Immature natural killer cell (primary cell): ENCODE data around the gene CABLES1. TPM values are rescaled to one million over a fixed set of nuclear protein-coding genes. Genes with fewer than 3 reads are reported as not detected.
A peak's percentile ranks its signal among the peaks of the same experiment; 100 is the strongest.

Source experiments
- DNase-seq, 3 donors: peaks; one replicate each; pipeline ENCODE4 v3.0.0; 2022; ENCODE audit warnings: mixed read lengths in 1 of 3
- H3K27ac Mint-ChIP-seq, 6 donors: one replicate each; pipeline ENCODE4 v1.8.0; 2020; ENCODE audit warnings: mixed read lengths in 6 of 6, mild to moderate bottlenecking in 5 of 6, inconsistent platforms in 4 of 6, moderate library complexity in 3 of 6
- H3K27me3 Mint-ChIP-seq, 3 donors: one replicate each; pipeline ENCODE4 v1.8.0; 2020 to 2021; ENCODE audit warnings: low read depth in 3 of 3, mild to moderate bottlenecking in 3 of 3, mixed read lengths in 3 of 3, moderate library complexity in 3 of 3, inconsistent platforms in 1 of 3
- H3K36me3 Mint-ChIP-seq, 3 donors: one replicate each; pipeline ENCODE4 v1.8.0; 2020; ENCODE audit warnings: mixed read lengths in 3 of 3, inconsistent platforms in 2 of 3, mild to moderate bottlenecking in 2 of 3
- H3K4me1 Mint-ChIP-seq, 2 donors: one replicate each; pipeline ENCODE4 v1.8.0; 2020; ENCODE audit warnings: inconsistent platforms in 2 of 2, mild to moderate bottlenecking in 2 of 2, mixed read lengths in 2 of 2, moderate library complexity in 1 of 2
- H3K4me3 Mint-ChIP-seq, 5 donors: one replicate each; pipeline ENCODE4 v1.8.0; 2020; ENCODE audit warnings: mild to moderate bottlenecking in 5 of 5, mixed read lengths in 5 of 5, inconsistent platforms in 3 of 5, moderate library complexity in 3 of 5
- H3K9me3 Mint-ChIP-seq, 6 donors: one replicate each; pipeline ENCODE4 v1.8.0; 2020; ENCODE audit warnings: mild to moderate bottlenecking in 6 of 6, mixed read lengths in 6 of 6, inconsistent platforms in 4 of 6, moderate library complexity in 3 of 6
- polyA plus RNA-seq, 3 donors: library from polyadenylated mRNA; unstranded; fragments of 300-500 nt; fragmentation: Illumina TruSeq; gene quantifications; one replicate each; pipeline ENCODE4 v1.2.3, GENCODE V29; 2021

The CABLES1 gene
- polyA plus RNA-seq, 3 donors from 2014 or later: 0.16 to 0.99 (median 0.56) TPM

DNA sequence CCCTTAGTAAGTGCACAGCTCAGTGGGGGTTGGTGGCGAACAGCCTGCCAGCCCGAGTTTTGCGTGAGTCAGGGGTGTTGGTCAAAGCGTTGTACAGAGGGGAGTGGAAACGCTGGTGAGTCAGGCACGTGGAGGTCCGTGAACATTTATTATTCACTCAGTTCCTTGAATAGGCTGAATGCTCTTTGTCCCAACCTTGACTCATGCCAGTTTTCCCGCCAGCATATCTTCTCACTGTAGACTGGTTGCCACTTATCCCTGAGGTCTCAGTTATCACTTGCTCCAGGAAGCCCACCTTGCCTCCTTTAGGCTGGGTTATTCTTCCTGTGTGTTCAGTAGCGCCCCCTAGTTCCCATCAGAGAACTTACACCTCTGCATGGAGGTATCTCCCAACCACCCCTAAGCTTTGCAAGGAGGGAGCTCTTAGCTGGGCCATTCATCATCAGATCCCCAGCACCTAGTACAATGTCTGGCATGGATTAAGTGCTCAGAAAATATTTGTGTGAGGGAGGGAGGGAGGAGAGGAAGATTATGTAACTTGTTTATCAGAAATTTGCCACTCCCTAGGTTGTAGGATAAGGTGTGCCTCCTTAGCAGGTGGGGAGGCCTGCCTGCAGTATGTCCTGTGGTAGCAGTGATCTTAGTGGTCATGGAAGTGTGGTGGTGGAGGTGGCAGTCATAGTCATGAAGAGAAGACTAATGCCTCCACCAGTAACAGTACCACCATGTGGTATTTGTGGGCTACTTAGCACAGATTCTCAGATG is 72.1 kb downstream of the CABLES1 start:
- H3K4me3 Mint-ChIP-seq: no peak overlapping the region
- peaks cover 7 to 10% (median 8%) of the 10 kb centered on the region in 3 donors for H3K27me3 Mint-ChIP-seq
- no peak for DNase-seq
- peaks cover 3 to 20% of the 10 kb centered on the region in 2 donors for H3K4me1 Mint-ChIP-seq
- peak overlapping the region in 2 of 6 donors; percentile 40 to 71 for H3K27ac Mint-ChIP-seq
- H3K9me3 Mint-ChIP-seq: peaks cover 0 to 2% (median 0%) of the 10 kb centered on the region in 6 donors
- peaks cover 5 to 8% (median 7%) of the 10 kb centered on the region in 3 donors for H3K36me3 Mint-ChIP-seq

DNA sequence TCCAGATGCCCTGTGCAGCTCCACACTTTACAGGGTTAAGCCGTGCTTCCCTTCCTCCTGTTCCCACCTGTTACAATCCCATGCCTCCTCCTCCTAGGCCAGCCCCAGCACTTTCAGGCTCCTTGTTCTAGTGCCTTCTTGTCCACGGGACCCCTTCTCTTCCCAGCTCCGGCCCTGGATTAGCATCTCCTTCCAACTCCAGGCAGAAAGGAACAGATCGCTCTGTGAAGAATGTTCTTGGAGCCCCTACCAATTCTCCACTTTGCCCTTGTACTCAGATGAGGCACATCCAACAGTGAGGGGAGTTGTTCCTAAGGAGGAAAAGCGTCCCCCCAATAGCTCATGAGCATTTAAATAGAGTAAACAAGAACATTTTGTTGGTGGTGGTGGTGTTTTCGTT is 72.7 kb downstream of the CABLES1 start:
- Mint-ChIP-seq H3K9me3 (peaks cover 0 to 2% (median 0%) of the 10 kb centered on the region in 6 donors), H3K27me3 (peaks cover 7 to 10% (median 9%) of the 10 kb centered on the region in 3 donors), H3K4me3 (no peak overlapping the region), H3K27ac (peak overlapping the region in 2 of 6 donors; percentile 40 to 71), H3K36me3 (peaks cover 5 to 8% (median 5%) of the 10 kb centered on the region in 3 donors), H3K4me1 (peaks cover 3 to 18% of the 10 kb centered on the region in 2 donors)
- DNase-seq: no peak

DNA sequence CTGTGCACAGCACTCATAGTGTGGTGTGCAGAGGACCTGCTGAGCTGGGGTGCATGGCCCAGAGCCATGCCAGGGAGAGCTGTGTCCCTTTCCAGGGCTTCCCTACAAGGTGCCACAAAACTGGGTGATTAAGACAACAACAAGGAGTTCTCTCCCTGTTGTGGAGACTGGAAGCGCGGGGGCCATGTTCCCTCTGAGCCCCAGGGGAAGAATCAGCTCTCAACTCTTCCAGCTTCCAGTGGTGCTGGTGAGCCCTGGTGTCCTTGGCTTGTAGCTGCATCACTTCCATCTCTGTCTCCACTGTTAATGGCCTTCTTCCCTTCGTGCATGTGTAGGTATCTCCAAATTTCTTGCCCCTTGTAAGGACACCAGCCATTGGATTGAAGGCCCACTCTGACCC is 73.3 kb downstream of the CABLES1 start:
- no peak overlapping the region for H3K4me3 Mint-ChIP-seq
- DNase-seq: no peak

DNA sequence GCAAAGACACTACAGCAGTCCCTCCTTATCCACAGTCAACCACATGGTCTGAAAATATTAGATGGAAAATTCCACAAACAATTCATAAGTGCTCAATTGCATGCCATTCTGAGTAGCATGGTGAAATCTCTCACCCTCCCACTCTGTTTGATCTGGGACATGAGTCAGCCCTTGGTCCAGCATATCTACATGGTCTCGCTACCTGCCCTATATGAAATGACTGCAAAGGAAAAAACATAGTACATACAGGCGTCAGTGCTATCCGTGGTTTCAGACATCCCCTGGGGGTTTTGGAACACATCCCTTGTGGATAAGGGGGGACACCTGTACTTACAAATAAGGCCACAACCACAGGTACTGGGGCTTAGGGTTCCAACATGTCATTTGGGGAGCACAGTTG is 73.7 kb downstream of the CABLES1 start:
- Mint-ChIP-seq H3K36me3 (peaks cover 5 to 8% (median 5%) of the 10 kb centered on the region in 3 donors), H3K4me1 (peaks cover 1 to 8% of the 10 kb centered on the region in 2 donors), H3K27me3 (peaks cover 6 to 8% (median 7%) of the 10 kb centered on the region in 3 donors), H3K9me3 (peaks cover 0 to 2% (median 0%) of the 10 kb centered on the region in 6 donors), H3K4me3 (no peak overlapping the region), H3K27ac (peak overlapping the region in 4 of 6 donors; percentile 20 to 70 (median 46))
- DNase-seq: no peak

More for the DNA sequence above, 73.3 kb downstream of the CABLES1 start:
- Mint-ChIP-seq H3K4me1 (peaks cover 1 to 12% of the 10 kb centered on the region in 2 donors), H3K27ac (peak overlapping the region in 3 of 6 donors; percentile 20 to 70 (median 45)), H3K27me3 (peaks cover 7 to 10% (median 9%) of the 10 kb centered on the region in 3 donors), H3K36me3 (peaks cover 5 to 8% (median 5%) of the 10 kb centered on the region in 3 donors), H3K9me3 (peaks cover 0 to 2% (median 0%) of the 10 kb centered on the region in 6 donors)

DNA sequence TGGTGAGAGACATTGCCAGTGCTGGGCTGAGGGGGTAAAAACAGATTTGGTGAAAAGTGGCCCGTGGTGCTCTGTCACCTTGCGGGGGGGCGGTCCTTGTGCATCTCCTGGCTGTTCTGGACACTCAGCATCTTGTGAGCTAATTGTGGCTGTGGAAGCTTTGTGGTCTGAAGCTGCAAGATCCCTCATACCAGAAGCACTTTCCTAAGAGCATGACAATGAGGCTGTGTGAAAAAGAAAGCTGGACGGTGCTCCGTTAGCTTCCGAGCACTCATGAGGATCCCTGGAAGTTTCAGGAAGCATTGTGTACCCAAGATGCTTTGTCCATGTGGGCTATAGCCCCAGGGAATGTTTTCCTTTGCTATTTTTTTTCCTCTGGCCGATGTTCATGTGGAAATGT is 74.5 kb downstream of the CABLES1 start:
- peaks cover 0 to 2% (median 0%) of the 10 kb centered on the region in 6 donors for H3K9me3 Mint-ChIP-seq

DNA sequence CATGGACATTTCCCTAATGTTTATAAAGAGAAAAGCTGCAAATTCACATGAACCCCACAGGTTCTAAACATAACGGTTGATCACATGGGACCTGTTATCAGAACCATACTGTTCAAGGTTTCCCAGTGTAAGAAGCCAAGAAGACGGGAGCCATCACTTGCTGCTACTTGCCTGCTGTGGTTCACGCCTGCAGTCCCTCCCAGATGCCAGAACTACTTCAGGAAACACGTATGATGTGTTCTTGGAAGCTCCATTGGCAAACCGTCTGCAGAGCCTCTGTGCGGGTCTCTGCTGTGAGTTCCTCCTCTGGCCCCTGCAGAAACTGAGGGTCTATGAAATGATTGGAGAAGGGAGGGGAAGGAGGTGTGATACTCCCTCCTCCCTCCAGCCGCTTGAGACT is 75.2 kb downstream of the CABLES1 start:
- H3K27ac Mint-ChIP-seq: no peak overlapping the region
- no peak for DNase-seq
- H3K36me3 Mint-ChIP-seq: peaks cover 5 to 12% (median 8%) of the 10 kb centered on the region in 3 donors
- no peak overlapping the region for H3K4me3 Mint-ChIP-seq
- peaks cover 4 to 7% (median 6%) of the 10 kb centered on the region in 3 donors for H3K27me3 Mint-ChIP-seq
- H3K4me1 Mint-ChIP-seq: peaks cover 1 to 8% of the 10 kb centered on the region in 2 donors
- peaks cover 0 to 2% (median 0%) of the 10 kb centered on the region in 6 donors for H3K9me3 Mint-ChIP-seq

More for the DNA sequence above, 74.5 kb downstream of the CABLES1 start:
- Mint-ChIP-seq H3K27ac (peak overlapping the region in 1 of 6 donors; percentile 2), H3K36me3 (peaks cover 5 to 9% (median 8%) of the 10 kb centered on the region in 3 donors), H3K4me1 (peaks cover 1 to 8% of the 10 kb centered on the region in 2 donors), H3K4me3 (no peak overlapping the region), H3K27me3 (peaks cover 6 to 8% (median 7%) of the 10 kb centered on the region in 3 donors)
- DNase-seq: no peak

DNA sequence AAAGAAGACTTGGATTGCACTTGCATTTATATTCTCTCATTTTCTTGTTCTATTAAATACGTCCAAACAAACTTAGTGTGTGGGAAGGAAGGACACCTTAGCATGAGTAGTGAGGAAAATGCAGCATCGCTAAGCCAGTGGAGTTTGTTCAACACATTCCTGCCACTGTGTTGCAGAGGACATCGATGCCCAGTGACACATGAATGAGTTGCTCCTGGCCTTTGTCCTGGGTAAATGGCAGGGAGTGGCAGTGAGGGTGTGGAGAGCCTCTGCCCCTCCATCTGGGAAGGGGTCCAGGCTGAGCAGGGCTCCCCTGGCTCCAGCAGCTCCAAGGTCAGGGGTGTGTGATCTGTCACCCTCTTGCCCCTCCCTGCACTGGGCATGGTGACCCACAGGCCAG is 75.9 kb downstream of the CABLES1 start:
- Mint-ChIP-seq H3K27ac (no peak overlapping the region), H3K4me1 (peaks cover 1 to 8% of the 10 kb centered on the region in 2 donors), H3K4me3 (no peak overlapping the region), H3K27me3 (peaks cover 4 to 8% (median 6%) of the 10 kb centered on the region in 3 donors), H3K9me3 (peaks cover 0 to 2% (median 0%) of the 10 kb centered on the region in 6 donors), H3K36me3 (peaks cover 5 to 12% (median 8%) of the 10 kb centered on the region in 3 donors)
- no peak for DNase-seq

DNA sequence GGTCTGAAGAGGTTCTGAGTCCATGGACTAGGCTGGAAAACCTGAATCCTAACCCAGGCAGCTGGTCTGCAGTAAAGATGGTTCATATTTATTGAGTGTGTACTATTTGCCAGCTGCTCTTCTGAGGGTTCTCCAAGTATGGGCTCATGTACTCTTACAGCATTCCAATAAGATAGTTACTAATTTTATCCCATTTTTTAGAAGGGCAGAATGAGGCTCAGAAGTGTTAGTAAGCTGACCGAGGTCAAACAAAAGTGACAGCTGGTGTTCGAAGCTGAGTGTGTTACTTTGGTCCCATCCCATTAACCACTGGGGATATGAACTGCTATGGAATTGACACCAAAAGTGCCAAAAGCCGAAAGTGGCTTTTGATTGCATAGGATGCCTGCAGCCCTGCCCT is 76.9 kb downstream of the CABLES1 start:
- Mint-ChIP-seq H3K4me1 (peaks cover 1 to 8% of the 10 kb centered on the region in 2 donors), H3K27ac (no peak overlapping the region), H3K9me3 (peaks cover 0 to 2% (median 0%) of the 10 kb centered on the region in 6 donors), H3K36me3 (peaks cover 5 to 12% (median 8%) of the 10 kb centered on the region in 3 donors), H3K27me3 (peaks cover under 1 to 8% (median 6%) of the 10 kb centered on the region in 3 donors), H3K4me3 (no peak overlapping the region)
- DNase-seq: no peak

DNA sequence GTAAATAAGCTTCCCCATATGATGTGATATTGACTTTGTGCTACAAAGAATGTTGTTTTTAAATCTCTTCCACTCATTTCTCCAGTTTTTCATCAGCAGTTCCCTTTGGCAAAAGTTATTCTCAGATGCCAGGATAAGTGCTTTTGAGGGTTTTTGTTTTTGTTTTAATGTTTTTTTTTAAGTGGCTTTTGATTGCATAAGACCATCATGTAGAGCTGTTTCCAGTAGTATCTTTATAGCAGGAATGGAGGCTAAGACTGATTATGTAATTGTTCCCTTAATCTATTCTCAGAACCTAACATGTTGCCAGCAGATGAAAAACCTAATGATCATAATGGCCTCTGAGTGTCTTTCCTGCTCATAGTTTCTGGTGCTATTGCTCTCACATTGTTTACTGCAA is 77.9 kb downstream of the CABLES1 start:
- H3K4me1 Mint-ChIP-seq: no peaks in the 10 kb centered on the region
- H3K4me3 Mint-ChIP-seq: no peak overlapping the region
- H3K27ac Mint-ChIP-seq: no peak overlapping the region
- H3K36me3 Mint-ChIP-seq: peaks cover 5 to 12% (median 8%) of the 10 kb centered on the region in 3 donors
- DNase-seq: no peak
- H3K27me3 Mint-ChIP-seq: peaks cover 0 to 6% (median 6%) of the 10 kb centered on the region in 3 donors
- H3K9me3 Mint-ChIP-seq: peaks cover 0 to 2% (median 0%) of the 10 kb centered on the region in 6 donors

DNA sequence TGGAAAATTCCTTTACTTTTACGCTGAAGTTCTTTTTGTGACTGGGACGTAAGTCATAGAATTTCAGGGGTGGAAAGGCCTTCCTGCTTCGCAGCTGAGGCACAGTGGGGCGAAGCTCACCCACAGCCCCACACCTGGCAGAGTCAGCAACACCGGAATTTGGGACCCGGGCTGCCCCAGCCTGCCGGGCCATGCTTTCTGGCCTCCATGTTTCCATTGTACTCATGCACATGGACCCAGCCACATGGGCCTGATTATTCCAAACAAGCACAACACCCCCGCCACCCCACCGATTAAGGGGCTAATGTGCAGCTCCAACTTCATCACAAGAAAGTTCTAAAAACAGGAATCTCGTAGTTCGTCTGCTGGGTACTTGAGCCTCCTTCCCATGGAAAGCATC is 82.5 kb downstream of the CABLES1 start:
- no peaks in the 10 kb centered on the region for H3K9me3 Mint-ChIP-seq
- no peak overlapping the region for H3K4me3 Mint-ChIP-seq
- peaks cover 1 to 3% (median 2%) of the 10 kb centered on the region in 3 donors for H3K27me3 Mint-ChIP-seq
- no peak for DNase-seq
- H3K36me3 Mint-ChIP-seq: peaks cover 0 to 7% (median 0%) of the 10 kb centered on the region in 3 donors
- H3K27ac Mint-ChIP-seq: no peak overlapping the region
- no peaks in the 10 kb centered on the region for H3K4me1 Mint-ChIP-seq

DNA sequence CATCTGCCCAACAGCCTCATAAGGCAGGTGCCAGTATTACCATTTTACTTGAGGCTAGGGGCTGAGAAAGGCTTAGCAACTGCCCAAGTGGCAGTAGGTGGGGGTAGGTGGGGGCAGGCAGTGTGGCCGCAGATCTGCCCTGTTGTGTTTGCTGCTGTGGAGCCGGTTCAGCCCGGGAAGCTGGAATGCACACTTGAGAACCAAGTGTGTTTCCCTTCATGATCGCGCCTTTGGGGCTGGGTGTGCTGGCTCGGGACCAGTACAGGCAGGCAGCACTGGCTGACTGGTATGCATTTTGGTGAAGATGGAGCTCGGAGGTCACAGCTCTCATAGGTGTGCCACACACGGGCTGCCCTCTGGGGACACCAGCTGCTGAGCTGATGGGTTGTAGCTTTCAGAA is 85.1 kb downstream of the CABLES1 start:
- peak overlapping the region in 1 of 6 donors; percentile 40 for H3K27ac Mint-ChIP-seq

DNA sequence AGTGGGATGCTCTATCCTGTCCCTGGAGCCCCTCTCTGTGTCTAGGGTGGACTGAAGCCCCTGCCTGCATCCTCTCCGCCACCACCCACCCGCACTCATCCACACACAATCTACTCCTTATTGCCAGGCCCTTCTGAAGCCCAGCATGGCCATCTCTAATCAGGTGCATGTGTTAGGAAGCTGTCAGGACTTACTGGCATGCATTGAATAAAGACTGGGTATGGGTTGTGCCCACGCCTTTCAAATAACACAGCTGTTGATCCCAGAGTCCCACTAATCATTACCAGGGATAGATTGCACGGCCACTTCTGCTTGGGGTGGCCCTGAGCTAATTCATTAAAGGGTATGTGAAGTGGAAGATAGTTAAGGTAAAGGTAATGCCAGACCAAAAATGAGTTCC is 88.4 kb downstream of the CABLES1 start:
- Mint-ChIP-seq H3K27me3 (peaks cover 0 to 4% (median 2%) of the 10 kb centered on the region in 3 donors), H3K4me1 (peaks cover under 1 to 2% of the 10 kb centered on the region in 2 donors), H3K36me3 (no peaks in the 10 kb centered on the region), H3K9me3 (no peaks in the 10 kb centered on the region), H3K27ac (peak overlapping the region in 1 of 6 donors; percentile 58), H3K4me3 (no peak overlapping the region)
- no peak for DNase-seq

More for the DNA sequence above, 85.1 kb downstream of the CABLES1 start:
- peaks cover 1 to 3% (median 1%) of the 10 kb centered on the region in 3 donors for H3K27me3 Mint-ChIP-seq
- no peak overlapping the region for H3K4me3 Mint-ChIP-seq
- no peaks in the 10 kb centered on the region for H3K36me3 Mint-ChIP-seq
- DNase-seq: no peak
- H3K9me3 Mint-ChIP-seq: no peaks in the 10 kb centered on the region
- no peaks in the 10 kb centered on the region for H3K4me1 Mint-ChIP-seq

DNA sequence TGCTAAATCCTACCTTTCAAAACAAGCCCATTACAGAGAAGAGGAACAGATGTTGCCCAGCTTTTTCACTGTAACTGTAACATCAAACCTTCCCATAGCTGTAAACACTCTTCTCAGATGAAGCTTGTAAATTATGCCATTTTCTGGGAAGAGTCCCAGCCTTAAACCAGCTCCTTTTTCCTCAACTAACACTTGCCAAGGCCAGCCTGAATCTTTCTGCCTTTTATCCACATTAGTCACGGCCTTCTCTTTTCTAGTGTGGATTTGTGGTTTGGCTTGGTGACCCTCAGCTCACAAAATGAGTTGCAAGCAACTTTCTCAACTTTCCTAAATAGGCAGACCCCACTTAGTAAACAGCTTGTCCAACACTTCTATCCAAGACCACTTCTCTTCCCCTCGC is 90.2 kb downstream of the CABLES1 start:
- no peak for DNase-seq
- Mint-ChIP-seq H3K36me3 (no peaks in the 10 kb centered on the region), H3K4me3 (no peak overlapping the region), H3K4me1 (peaks cover 12% of the 10 kb centered on the region in 2 donors), H3K27me3 (peaks cover 0 to 4% (median 4%) of the 10 kb centered on the region in 3 donors), H3K9me3 (no peaks in the 10 kb centered on the region), H3K27ac (peak overlapping the region in 4 of 6 donors; percentile 42 to 64 (median 57))

DNA sequence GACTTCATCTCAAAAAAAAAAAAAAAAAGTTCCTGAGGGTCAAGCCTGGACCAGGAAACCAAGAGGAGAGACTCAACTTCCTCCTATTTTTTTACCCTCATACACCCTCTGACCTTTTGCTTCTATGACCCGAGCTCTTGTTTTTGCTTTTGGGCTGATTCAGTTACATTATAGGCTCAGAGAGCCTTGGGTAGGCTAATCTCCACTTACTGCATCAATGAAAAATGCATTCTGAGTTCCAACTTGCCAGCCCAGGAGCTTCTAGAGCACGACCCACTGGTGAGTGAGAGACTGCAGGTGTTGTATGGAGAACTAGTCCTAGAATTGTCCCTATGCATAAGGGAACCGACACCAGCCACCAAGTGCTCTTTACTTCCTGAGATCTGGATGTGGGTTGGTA is 91.1 kb downstream of the CABLES1 start:
- Mint-ChIP-seq H3K4me3 (no peak overlapping the region), H3K9me3 (no peaks in the 10 kb centered on the region), H3K4me1 (peaks cover 19 to 20% of the 10 kb centered on the region in 2 donors), H3K27me3 (peaks cover 2 to 6% (median 6%) of the 10 kb centered on the region in 3 donors), H3K27ac (peak overlapping the region in 4 of 6 donors; percentile 77 to 97 (median 86)), H3K36me3 (no peaks in the 10 kb centered on the region)
- no peak for DNase-seq
